Gastrocnemius medialis (tissue), 4 donors: ENCODE data around the gene PKHD1. TPM values are rescaled to one million over a fixed set of nuclear protein-coding genes. Genes with fewer than 3 reads are reported as not detected.

Source experiments
- ATAC-seq, 2 donors: fragments of 150-250 bp; one replicate each; pipeline ENCODE4 v1.9.1; 2016
- DNase-seq, 2 donors: peaks; one replicate each; pipeline ENCODE4 v3.0.0-alpha.2; 2019
- H3K27ac ChIP-seq, 4 donors: fragments of 200-600 bp; sonication (generic); 1 replicate in 1 of 4; 2 replicates in 3 of 4; pipeline ENCODE4 v1.5.1; 2016 to 2018; ENCODE audit warnings: mild to moderate bottlenecking in 2 of 4, moderate library complexity in 1 of 4
- H3K27me3 ChIP-seq, 3 donors: fragments of 200-600 bp; sonication (generic) in 2 of 3; 1 replicate in 1 of 3; 2 replicates in 2 of 3; pipeline versions ENCODE4 v1.5.1 to v1.6.0; 2016 to 2019; ENCODE audit warnings: mild to moderate bottlenecking in 1 of 3, moderate library complexity in 1 of 3
- H3K36me3 ChIP-seq, 2 donors: fragments of 200-600 bp; sonication (generic) in 1 of 2; one replicate each; pipeline ENCODE4 v1.5.1; 2017 to 2018
- H3K4me1 ChIP-seq, 2 donors: fragments of 200-600 bp; sonication (generic) in 1 of 2; one replicate each; pipeline ENCODE4 v1.5.1; 2016 to 2017; ENCODE audit warnings: mild to moderate bottlenecking in 2 of 2
- H3K4me3 ChIP-seq, 4 donors: fragments of 200-600 bp; sonication (generic) in 3 of 4; 1 replicate in 1 of 4; 2 replicates in 3 of 4; pipeline ENCODE4 v1.5.1; 2016 to 2019; ENCODE audit warnings: mild to moderate bottlenecking in 2 of 4
- H3K9me3 ChIP-seq, 3 donors: fragments of 200-600 bp; sonication (generic) in 2 of 3; 1 replicate in 1 of 3; 2 replicates in 2 of 3; pipeline ENCODE4 v1.5.1; 2016 to 2019
- CTCF ChIP-seq, 5 experiments: fragments of 450-650 bp in 3 of 5; fragments of 200-600 bp in 2 of 5; sonication (generic) in 2 of 5; IDR thresholded peaks in 4 of 5; conservative IDR thresholded peaks in 1 of 5; 1 replicate in 4 of 5; 2 replicates in 1 of 5; pipeline ENCODE4 v1.5.1; 2016 to 2019; ENCODE audit warnings: antibody characterized with exemption in 5 of 5, mild to moderate bottlenecking in 3 of 5, moderate library complexity in 3 of 5
- POLR2A ChIP-seq, 2 donors: fragments of 450-650 bp; IDR thresholded peaks; one replicate each; pipeline ENCODE4 v1.6.1; 2017; ENCODE audit warnings: antibody characterized with exemption in 2 of 2, mild to moderate bottlenecking in 2 of 2, moderate library complexity in 2 of 2
- in situ Hi-C, 4 donors: fragments of 200-750 bp; cut with MboI; loops; one replicate each; pipeline versions ENCODE4 v1.15.0 to v1.8.0; 2017; ENCODE audit warnings: low sequenced_read_pairs in 4 of 4
- intact Hi-C: fragments of 100-400 bp; cut with DNase I; formaldehyde crosslinking; loops from one replicate; pipeline ENCODE4 v1.15.1; 2023; ENCODE audit warnings: low total_unique reads
- total RNA-seq, 4 donors: library from RNA; depleted of rRNA; stranded (reverse); fragments of >200 nt; gene quantifications; one replicate each; pipeline versions ENCODE4 v1.1.0 to v1.2.3, GENCODE V29; 2016

Gene PKHD1
- total RNA-seq, 4 donors from 2014 or later, result 0.02 to 0.05 (median 0.02) TPM; not detected in 1

GRCh38 chr6:51584163-51584562 is 503.2 kb downstream of the PKHD1 start:
- no peaks in the 10 kb centered on the region for H3K9me3 ChIP-seq
- intact Hi-C loops (no loop called here), in situ Hi-C loops (no loop called here)
- H3K27me3 ChIP-seq, result no peaks in the 10 kb centered on the region
- no peak overlapping the region for H3K27ac ChIP-seq
- no peaks in the 10 kb centered on the region for H3K4me1 ChIP-seq
- no peaks in the 10 kb centered on the region for H3K36me3 ChIP-seq
- ATAC-seq, result no peak
- no peak overlapping the region for H3K4me3 ChIP-seq
- DNase-seq, result no peak
- TF ChIP-seq POLR2A (IDR thresholded peaks at IDR 0.05) (no peak), CTCF (IDR thresholded peaks at IDR 0.05 in 4 of 5, conservative IDR thresholded peaks at IDR 0.05 in 1 of 5) (no peak)

- Histone ChIP-seq H3K27ac (no peak overlapping the region), H3K4me1 (no peaks in the 10 kb centered on the region), H3K9me3 (no peaks in the 10 kb centered on the region), H3K36me3 (no peaks in the 10 kb centered on the region), H3K4me3 (no peak overlapping the region), H3K27me3 (no peaks in the 10 kb centered on the region)
- intact Hi-C loops, result no loop called here
- DNase-seq (no peak), ATAC-seq (no peak)
- in situ Hi-C loops, result no loop called here
- TF ChIP-seq POLR2A (IDR thresholded peaks at IDR 0.05) (no peak), CTCF (IDR thresholded peaks at IDR 0.05 in 4 of 5, conservative IDR thresholded peaks at IDR 0.05 in 1 of 5) (no peak)
These were observed 508.4 kb downstream of the PKHD1 start for GRCh38 chr6:51578994-51579393.

- Histone ChIP-seq H3K27me3 (no peaks in the 10 kb centered on the region), H3K4me3 (no peak overlapping the region), H3K9me3 (no peaks in the 10 kb centered on the region), H3K27ac (no peak overlapping the region), H3K36me3 (no peaks in the 10 kb centered on the region), H3K4me1 (no peaks in the 10 kb centered on the region)
- TF ChIP-seq CTCF (IDR thresholded peaks at IDR 0.05 in 4 of 5, conservative IDR thresholded peaks at IDR 0.05 in 1 of 5), result no peak
- no peak for TF ChIP-seq POLR2A (IDR thresholded peaks at IDR 0.05)
- ATAC-seq, result no peak
- intact Hi-C loops (no loop called here), in situ Hi-C loops (no loop called here)
- DNase-seq, result no peak
These were observed 509.1 kb downstream of the PKHD1 start for GRCh38 chr6:51578362-51578761.

- TF ChIP-seq CTCF (IDR thresholded peaks at IDR 0.05 in 4 of 5, conservative IDR thresholded peaks at IDR 0.05 in 1 of 5), result no peak
- TF ChIP-seq POLR2A (IDR thresholded peaks at IDR 0.05), result no peak
- in situ Hi-C loops, result no loop called here
- H3K9me3 ChIP-seq, result no peaks in the 10 kb centered on the region
These were observed 513.4 kb downstream of the PKHD1 start for GRCh38 chr6:51574040-51574439.

GRCh38 chr6:51571168-51571567 is 516.2 kb downstream of the PKHD1 start:
- in situ Hi-C loops (no loop called here), intact Hi-C loops (no loop called here)
- Histone ChIP-seq H3K36me3 (no peaks in the 10 kb centered on the region), H3K4me3 (no peak overlapping the region), H3K27ac (no peak overlapping the region), H3K4me1 (no peaks in the 10 kb centered on the region), H3K9me3 (no peaks in the 10 kb centered on the region), H3K27me3 (no peaks in the 10 kb centered on the region)
- TF ChIP-seq CTCF (IDR thresholded peaks at IDR 0.05 in 4 of 5, conservative IDR thresholded peaks at IDR 0.05 in 1 of 5) (no peak), POLR2A (IDR thresholded peaks at IDR 0.05) (no peak)
- DNase-seq, result no peak
- no peak for ATAC-seq

More at GRCh38 chr6:51574040-51574439, 513.4 kb downstream of the PKHD1 start:
- intact Hi-C loops, result no loop called here
- H3K36me3 ChIP-seq, result no peaks in the 10 kb centered on the region
- no peak overlapping the region for H3K27ac ChIP-seq
- no peak for ATAC-seq
- H3K27me3 ChIP-seq, result no peaks in the 10 kb centered on the region
- H3K4me1 ChIP-seq, result no peaks in the 10 kb centered on the region
- DNase-seq, result no peak
- H3K4me3 ChIP-seq, result no peak overlapping the region
